ENCODE measurements around the gene PLCL2. TPM values are rescaled to one million over a fixed set of nuclear protein-coding genes. Genes with fewer than 3 reads are reported as not detected.

Gene PLCL2
- polyA plus RNA-seq, 4 donors = 4.0 to 16.2 (median 10.4) TPM

DNA sequence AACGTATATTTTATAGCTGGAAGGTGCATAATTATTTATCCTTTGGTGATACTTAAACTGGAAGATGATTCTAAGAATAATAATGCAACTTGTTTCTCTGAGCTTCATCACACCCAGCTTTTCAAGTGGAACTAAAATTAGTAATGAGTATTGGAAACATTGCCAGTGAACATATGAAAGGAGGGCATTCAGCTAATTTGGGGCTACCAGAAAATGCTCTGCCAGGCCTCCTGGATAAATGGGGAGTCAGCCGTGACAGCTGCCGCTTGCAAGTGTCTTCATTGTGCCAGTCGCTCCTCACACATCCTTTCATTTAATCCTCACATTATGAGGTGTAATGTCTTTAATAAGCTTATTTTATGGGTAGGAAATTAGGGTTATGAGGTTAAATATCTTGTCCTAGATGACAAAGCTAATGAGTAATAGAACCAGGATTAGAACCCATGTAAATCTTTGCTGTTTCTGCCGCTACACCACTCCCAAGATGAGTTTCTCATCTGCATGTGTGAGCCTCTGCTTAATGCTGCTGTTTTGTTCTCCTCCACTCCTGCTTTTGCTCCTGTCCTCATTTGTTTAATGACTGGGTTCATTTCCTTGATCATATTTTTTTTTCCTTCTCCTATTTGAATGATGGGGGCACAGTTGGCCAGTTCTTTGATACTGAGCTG is 155.7 kb downstream of the PLCL2 start:
- H3K9me3 ChIP-seq (ENCODE audit: control insufficient read depth in 2 of 2, insufficient read depth in 1 of 2, low read depth in 1 of 2, low read length in 1 of 2) = no peaks in the 10 kb centered on the region
- DNase-seq (no peak), FAIRE-seq (no peak)
- H3K36me3 ChIP-seq (ENCODE audit: control insufficient read depth in 3 of 3, insufficient read depth in 2 of 3, low read depth in 1 of 3, low read length in 3 of 3) = peaks cover 0 to 3% (median 1%) of the 10 kb centered on the region in 3 donors
- peak overlapping the region in 1 of 3 donors; percentile 64 for H3K27ac ChIP-seq (ENCODE audit: low read depth in 1 of 3, low read length in 2 of 3)
- WGBS, 3 donors = 69 to 85% (median 77%) methylated on average over 5 of the region's 5 CpGs
- H3K4me3 ChIP-seq (ENCODE audit: low read depth in 1 of 3, low read length in 3 of 3) = no peak overlapping the region
- H3K4me1 ChIP-seq (ENCODE audit: control insufficient read depth in 3 of 3, insufficient read depth in 2 of 3, low read depth in 1 of 3, low read length in 2 of 3) = peaks cover 0 to 10% (median 4%) of the 10 kb centered on the region in 3 donors
- H3K27me3 ChIP-seq (ENCODE audit: control insufficient read depth in 3 of 3, insufficient read depth in 3 of 3, low read length in 3 of 3) = no peaks in the 10 kb centered on the region

DNA sequence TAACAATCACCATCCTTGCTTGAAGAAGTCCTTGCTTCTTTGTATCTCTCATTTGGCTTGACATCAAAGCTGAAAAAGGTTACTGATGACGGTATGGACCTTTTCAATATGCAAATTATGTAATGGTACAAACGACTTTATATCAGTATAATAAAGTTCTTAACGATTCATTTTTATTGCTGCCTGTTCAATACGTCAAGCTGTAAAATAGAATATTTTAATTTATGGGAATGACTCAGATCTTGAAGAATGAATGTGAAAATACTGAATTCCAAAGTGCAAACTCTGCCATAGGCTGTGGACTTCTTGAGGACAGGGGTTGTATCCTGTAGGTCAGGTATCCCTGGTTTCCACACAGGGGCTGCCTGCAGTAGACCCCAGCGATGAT is 156.2 kb downstream of the PLCL2 start:
- H3K36me3 ChIP-seq (ENCODE audit: control insufficient read depth in 3 of 3, insufficient read depth in 2 of 3, low read depth in 1 of 3, low read length in 3 of 3) = peaks cover 0 to 5% (median 1%) of the 10 kb centered on the region in 3 donors
- no peak overlapping the region for H3K4me3 ChIP-seq (ENCODE audit: low read depth in 1 of 3, low read length in 3 of 3)
- DNase-seq (peak; percentile 16 to 91), FAIRE-seq (peak; percentile 95)
- peaks cover 0 to 10% (median 4%) of the 10 kb centered on the region in 3 donors for H3K4me1 ChIP-seq (ENCODE audit: control insufficient read depth in 3 of 3, insufficient read depth in 2 of 3, low read depth in 1 of 3, low read length in 2 of 3)
- H3K27me3 ChIP-seq (ENCODE audit: control insufficient read depth in 3 of 3, insufficient read depth in 3 of 3, low read length in 3 of 3) = no peaks in the 10 kb centered on the region
- no peaks in the 10 kb centered on the region for H3K9me3 ChIP-seq (ENCODE audit: control insufficient read depth in 2 of 2, insufficient read depth in 1 of 2, low read depth in 1 of 2, low read length in 1 of 2)
- 22 to 70% (median 34%) methylated on average over 5 of the region's 5 CpGs for WGBS, 3 donors
- H3K27ac ChIP-seq (ENCODE audit: low read depth in 1 of 3, low read length in 2 of 3) = peak overlapping the region in 2 of 3 donors; percentile 41 to 64

DNA sequence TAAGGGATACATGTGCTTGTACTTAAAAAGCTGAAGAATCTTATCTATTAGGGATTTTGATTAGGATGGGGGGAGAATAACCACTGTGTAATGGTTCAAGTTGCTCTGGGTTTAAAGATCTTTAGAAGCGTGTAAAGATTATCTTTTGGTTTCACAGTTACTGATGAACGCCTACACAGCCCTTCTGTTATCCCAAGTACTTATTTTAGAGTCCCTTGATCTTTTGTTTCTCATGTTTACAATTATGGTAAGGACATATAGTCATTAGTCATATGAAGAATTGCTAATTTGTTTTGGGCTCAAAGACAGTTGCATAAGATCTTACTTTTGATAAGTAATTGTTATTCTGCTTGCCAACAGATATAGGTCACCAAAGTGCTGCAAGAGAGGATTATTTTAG is 160.1 kb downstream of the PLCL2 start:
- 61 to 73% (median 63%) methylated on average over 2 of the region's 2 CpGs for WGBS, 3 donors
- H3K27ac ChIP-seq (ENCODE audit: low read depth in 1 of 3, low read length in 2 of 3) = no peak overlapping the region
- H3K9me3 ChIP-seq (ENCODE audit: control insufficient read depth in 2 of 2, insufficient read depth in 1 of 2, low read depth in 1 of 2, low read length in 1 of 2) = no peaks in the 10 kb centered on the region
- H3K36me3 ChIP-seq (ENCODE audit: control insufficient read depth in 3 of 3, insufficient read depth in 2 of 3, low read depth in 1 of 3, low read length in 3 of 3) = peaks cover 0 to 6% (median 4%) of the 10 kb centered on the region in 3 donors
- DNase-seq = no peak
- H3K27me3 ChIP-seq (ENCODE audit: control insufficient read depth in 3 of 3, insufficient read depth in 3 of 3, low read length in 3 of 3) = no peaks in the 10 kb centered on the region
- peaks cover 0 to 6% (median 3%) of the 10 kb centered on the region in 3 donors for H3K4me1 ChIP-seq (ENCODE audit: control insufficient read depth in 3 of 3, insufficient read depth in 2 of 3, low read depth in 1 of 3, low read length in 2 of 3)
- no peak overlapping the region for H3K4me3 ChIP-seq (ENCODE audit: low read depth in 1 of 3, low read length in 3 of 3)
- no peak for FAIRE-seq

DNA sequence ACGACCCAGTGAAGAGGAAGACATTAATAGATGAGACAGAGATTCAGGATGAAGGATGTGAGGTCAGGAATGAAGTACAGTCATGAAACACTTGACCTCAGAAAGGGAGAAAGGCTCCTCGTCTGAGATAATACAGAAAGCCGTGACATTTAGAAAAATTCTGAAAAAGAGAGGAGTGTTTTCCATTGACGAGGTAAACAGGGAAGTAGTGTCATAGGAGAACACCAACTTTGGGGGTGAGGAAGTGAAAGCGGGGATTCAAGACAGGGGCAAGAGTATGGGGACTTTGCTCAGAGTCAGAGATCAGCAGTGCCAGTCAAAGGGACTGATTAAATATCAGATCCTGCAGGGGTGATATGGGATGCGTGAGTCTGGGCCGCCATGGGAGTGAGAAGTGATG is 160.9 kb downstream of the PLCL2 start:
- no peak for DNase-seq
- Histone ChIP-seq H3K27me3 (ENCODE audit: control insufficient read depth in 3 of 3, insufficient read depth in 3 of 3, low read length in 3 of 3) (no peaks in the 10 kb centered on the region), H3K9me3 (ENCODE audit: control insufficient read depth in 2 of 2, insufficient read depth in 1 of 2, low read depth in 1 of 2, low read length in 1 of 2) (no peaks in the 10 kb centered on the region), H3K4me3 (ENCODE audit: low read depth in 1 of 3, low read length in 3 of 3) (no peak overlapping the region), H3K4me1 (ENCODE audit: control insufficient read depth in 3 of 3, insufficient read depth in 2 of 3, low read depth in 1 of 3, low read length in 2 of 3) (peaks cover 0 to 3% (median 0%) of the 10 kb centered on the region in 3 donors), H3K27ac (ENCODE audit: low read depth in 1 of 3, low read length in 2 of 3) (no peak overlapping the region), H3K36me3 (ENCODE audit: control insufficient read depth in 3 of 3, insufficient read depth in 2 of 3, low read depth in 1 of 3, low read length in 3 of 3) (peaks cover 0 to 6% (median 4%) of the 10 kb centered on the region in 3 donors)
- 86 to 94% (median 87%) methylated on average over 7 of the region's 7 CpGs for whole genome bisulfite sequencing, 3 donors
- no peak for FAIRE-seq

- FAIRE-seq (no peak), DNase-seq (no peak)
- peaks cover 0 to under 1% (median 0%) of the 10 kb centered on the region in 3 donors for H3K4me1 ChIP-seq (ENCODE audit: control insufficient read depth in 3 of 3, insufficient read depth in 2 of 3, low read depth in 1 of 3, low read length in 2 of 3)
- H3K9me3 ChIP-seq (ENCODE audit: control insufficient read depth in 2 of 2, insufficient read depth in 1 of 2, low read depth in 1 of 2, low read length in 1 of 2) = no peaks in the 10 kb centered on the region
- H3K27me3 ChIP-seq (ENCODE audit: control insufficient read depth in 3 of 3, insufficient read depth in 3 of 3, low read length in 3 of 3) = no peaks in the 10 kb centered on the region
- 92 to 98% (median 95%) methylated on average over 2 of the region's 2 CpGs for WGBS, 3 donors
- H3K36me3 ChIP-seq (ENCODE audit: control insufficient read depth in 3 of 3, insufficient read depth in 2 of 3, low read depth in 1 of 3, low read length in 3 of 3) = peaks cover 0 to 6% (median 4%) of the 10 kb centered on the region in 3 donors
- no peak overlapping the region for H3K27ac ChIP-seq (ENCODE audit: low read depth in 1 of 3, low read length in 2 of 3)
- H3K4me3 ChIP-seq (ENCODE audit: low read depth in 1 of 3, low read length in 3 of 3) = no peak overlapping the region
Observed at GRCh38 chr3:17046623-17047022, 161.9 kb downstream of the PLCL2 start.

GRCh38 chr3:17047162-17047561 is 162.4 kb downstream of the PLCL2 start:
- no peak for FAIRE-seq
- no peak for DNase-seq
- H3K4me3 ChIP-seq (ENCODE audit: low read depth in 1 of 3, low read length in 3 of 3) = no peak overlapping the region
- WGBS, 3 donors = 84 to 91% (median 90%) methylated on average over 4 of the region's 4 CpGs
- H3K36me3 ChIP-seq (ENCODE audit: control insufficient read depth in 3 of 3, insufficient read depth in 2 of 3, low read depth in 1 of 3, low read length in 3 of 3) = peaks cover 0 to 6% (median 4%) of the 10 kb centered on the region in 3 donors
- no peaks in the 10 kb centered on the region for H3K27me3 ChIP-seq (ENCODE audit: control insufficient read depth in 3 of 3, insufficient read depth in 3 of 3, low read length in 3 of 3)
- no peaks in the 10 kb centered on the region for H3K9me3 ChIP-seq (ENCODE audit: control insufficient read depth in 2 of 2, insufficient read depth in 1 of 2, low read depth in 1 of 2, low read length in 1 of 2)
- H3K4me1 ChIP-seq (ENCODE audit: control insufficient read depth in 3 of 3, insufficient read depth in 2 of 3, low read depth in 1 of 3, low read length in 2 of 3) = no peaks in the 10 kb centered on the region
- no peak overlapping the region for H3K27ac ChIP-seq (ENCODE audit: low read depth in 1 of 3, low read length in 2 of 3)

- Histone ChIP-seq H3K27me3 (ENCODE audit: control insufficient read depth in 3 of 3, insufficient read depth in 3 of 3, low read length in 3 of 3) (no peaks in the 10 kb centered on the region), H3K9me3 (ENCODE audit: control insufficient read depth in 2 of 2, insufficient read depth in 1 of 2, low read depth in 1 of 2, low read length in 1 of 2) (no peaks in the 10 kb centered on the region), H3K4me3 (ENCODE audit: low read depth in 1 of 3, low read length in 3 of 3) (no peak overlapping the region), H3K36me3 (ENCODE audit: control insufficient read depth in 3 of 3, insufficient read depth in 2 of 3, low read depth in 1 of 3, low read length in 3 of 3) (peaks cover 0 to 6% (median 4%) of the 10 kb centered on the region in 3 donors), H3K27ac (ENCODE audit: low read depth in 1 of 3, low read length in 2 of 3) (no peak overlapping the region), H3K4me1 (ENCODE audit: control insufficient read depth in 3 of 3, insufficient read depth in 2 of 3, low read depth in 1 of 3, low read length in 2 of 3) (no peaks in the 10 kb centered on the region)
- WGBS, 3 donors = 85 to 91% (median 91%) methylated on average over 3 of the region's 3 CpGs
- DNase-seq (no peak), FAIRE-seq (no peak)
Observed at GRCh38 chr3:17047894-17048293, 163.1 kb downstream of the PLCL2 start.

GRCh38 chr3:17050071-17050470 is 165.3 kb downstream of the PLCL2 start:
- no peak for DNase-seq
- peaks cover 0 to 4% of the 10 kb centered on the region in 2 donors for H3K9me3 ChIP-seq (ENCODE audit: control insufficient read depth in 2 of 2, insufficient read depth in 1 of 2, low read depth in 1 of 2, low read length in 1 of 2)
- H3K4me1 ChIP-seq (ENCODE audit: control insufficient read depth in 3 of 3, insufficient read depth in 2 of 3, low read depth in 1 of 3, low read length in 2 of 3) = no peaks in the 10 kb centered on the region
- no peak for FAIRE-seq
- H3K36me3 ChIP-seq (ENCODE audit: control insufficient read depth in 3 of 3, insufficient read depth in 2 of 3, low read depth in 1 of 3, low read length in 3 of 3) = peaks cover 0 to 6% (median 4%) of the 10 kb centered on the region in 3 donors
- H3K27me3 ChIP-seq (ENCODE audit: control insufficient read depth in 3 of 3, insufficient read depth in 3 of 3, low read length in 3 of 3) = no peaks in the 10 kb centered on the region
- WGBS, 3 donors = 96 to 98% (median 97%) methylated on average over 4 of the region's 4 CpGs
- H3K27ac ChIP-seq (ENCODE audit: low read depth in 1 of 3, low read length in 2 of 3) = no peak overlapping the region
- no peak overlapping the region for H3K4me3 ChIP-seq (ENCODE audit: low read depth in 1 of 3, low read length in 3 of 3)

DNA sequence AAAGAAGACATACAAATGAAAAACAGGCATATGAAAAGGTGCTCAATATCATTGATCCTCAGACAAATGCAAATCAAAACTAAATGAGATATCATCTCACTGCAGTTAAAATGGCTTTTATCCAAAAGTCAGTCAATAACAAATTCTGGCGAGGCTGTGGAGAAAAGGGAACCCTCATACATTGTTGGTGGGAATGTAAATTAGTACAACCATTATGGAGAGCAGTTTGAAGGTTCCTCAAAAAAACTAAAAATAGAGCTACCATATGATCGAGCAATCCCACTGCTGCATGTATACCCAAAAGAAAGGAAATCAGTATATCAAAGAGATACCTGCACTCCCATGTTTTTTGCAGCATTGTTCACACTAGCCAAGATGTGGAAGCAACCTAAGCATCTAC is 165.8 kb downstream of the PLCL2 start:
- H3K9me3 ChIP-seq (ENCODE audit: control insufficient read depth in 2 of 2, insufficient read depth in 1 of 2, low read depth in 1 of 2, low read length in 1 of 2) = peaks cover 0 to 4% of the 10 kb centered on the region in 2 donors
- no peaks in the 10 kb centered on the region for H3K27me3 ChIP-seq (ENCODE audit: control insufficient read depth in 3 of 3, insufficient read depth in 3 of 3, low read length in 3 of 3)
- H3K27ac ChIP-seq (ENCODE audit: low read depth in 1 of 3, low read length in 2 of 3) = no peak overlapping the region
- H3K4me1 ChIP-seq (ENCODE audit: control insufficient read depth in 3 of 3, insufficient read depth in 2 of 3, low read depth in 1 of 3, low read length in 2 of 3) = no peaks in the 10 kb centered on the region
- WGBS, 3 donors = 92 to 98% (median 98%) methylated on average over 2 of the region's 2 CpGs
- DNase-seq = no peak
- no peak for FAIRE-seq
- H3K36me3 ChIP-seq (ENCODE audit: control insufficient read depth in 3 of 3, insufficient read depth in 2 of 3, low read depth in 1 of 3, low read length in 3 of 3) = peaks cover 0 to 6% (median 4%) of the 10 kb centered on the region in 3 donors
- no peak overlapping the region for H3K4me3 ChIP-seq (ENCODE audit: low read depth in 1 of 3, low read length in 3 of 3)

Data from small intestine (tissue), 7 donors.